K562 (cell line): Measurements from ENCODE around the gene ERN1. TPM values are rescaled to one million over a fixed set of nuclear protein-coding genes. Genes with fewer than 3 reads are reported as not detected.

Source experiments
- ADNP ChIP-seq: fragments of 200-800 bp; sonication (Bioruptor generic); IDR thresholded peaks from 2 replicates; pipeline ENCODE4 v1.6.1; 2016; ENCODE audit warnings: missing genetic modification characterization, missing compliant biosample characterization
- ARNT ChIP-seq, 2 experiments: fragments of 450-650 bp; IDR thresholded peaks; 2 replicates each; pipeline ENCODE4 v1.6.1; 2016; ENCODE audit warnings: mild to moderate bottlenecking in 1 of 2
- CTBP1 ChIP-seq: fragments of 450-650 bp; IDR thresholded peaks from 2 replicates; pipeline ENCODE4 v1.6.1; 2016; ENCODE audit warnings: borderline replicate concordance
- ETV6 ChIP-seq, 3 experiments: fragments of 150-350 bp in 1 of 3; sonication (generic) in 1 of 3; formaldehyde crosslinking in 1 of 3; IDR thresholded peaks; 2 replicates each; pipeline versions ENCODE4 v1.6.1 to v1.8.0; 2014 to 2022; ENCODE audit warnings: borderline replicate concordance in 2 of 3, low read depth in 2 of 3, antibody characterized with exemption in 1 of 3, low read length in 1 of 3, mild to moderate bottlenecking in 1 of 3, missing genetic modification reagents in 1 of 3
- HNRNPK ChIP-seq: fragments of 200-400 bp; formaldehyde crosslinking; IDR thresholded peaks from one replicate; pipeline ENCODE4 v1.6.1; 2018; ENCODE audit warnings: mild to moderate bottlenecking, low read depth, low read length; ENCODE audit not compliant: poor library complexity, severe bottlenecking
- KAT7 ChIP-seq: sonication (generic); formaldehyde crosslinking; IDR thresholded peaks from 2 replicates; pipeline ENCODE4 v1.8.0; 2022; ENCODE audit warnings: missing genetic modification reagents, mild to moderate bottlenecking, borderline replicate concordance
- MBD2 ChIP-seq: sonication (generic); IDR thresholded peaks from 2 replicates; pipeline ENCODE4 v1.6.1; 2016; ENCODE audit warnings: low read depth, borderline replicate concordance
- MYC ChIP-seq, 2 experiments: fragments of 250-450 bp in 1 of 2; sonication (Bioruptor Pico) in 1 of 2; IDR thresholded peaks; 2 replicates each; pipeline versions ENCODE4 v1.5.1 to v1.6.1; 2012 to 2021; ENCODE audit warnings: low read depth in 2 of 2, borderline replicate concordance in 1 of 2, improper control_type of control experiment in 1 of 2, low read length in 1 of 2, mild to moderate bottlenecking in 1 of 2, moderate library complexity in 1 of 2
- POLR3G ChIP-seq: IDR thresholded peaks from 2 replicates; pipeline ENCODE4 v1.6.1; 2011; ENCODE audit not compliant: insufficient read length, insufficient replicate concordance; ENCODE audit errors: extremely low read depth
- RAD51 ChIP-seq: fragments of 450-650 bp; IDR thresholded peaks from 2 replicates; pipeline ENCODE4 v1.7.1; 2016; ENCODE audit warnings: low read depth, mild to moderate bottlenecking, borderline replicate concordance
- RBM22 ChIP-seq: fragments of 200-400 bp; formaldehyde crosslinking; IDR thresholded peaks from 2 replicates; pipeline ENCODE4 v1.6.1; 2018; ENCODE audit warnings: low read length, low read depth; ENCODE audit not compliant: poor library complexity, severe bottlenecking
- SAFB ChIP-seq: fragments of 200-400 bp; formaldehyde crosslinking; IDR thresholded peaks from 2 replicates; pipeline ENCODE4 v1.6.1; 2017; ENCODE audit warnings: low read depth, low read length, borderline replicate concordance
- SMC3 ChIP-seq: conservative IDR thresholded peaks from 2 replicates; pipeline ENCODE4 v1.6.1; 2011; ENCODE audit warnings: low read depth, low read length, improper control_type of control experiment; ENCODE audit not compliant: insufficient read depth
- TFAP4 ChIP-seq: sonication (generic); formaldehyde crosslinking; IDR thresholded peaks from 2 replicates; pipeline ENCODE4 v1.8.0; 2022; ENCODE audit warnings: missing genetic modification reagents, mild to moderate bottlenecking, moderate library complexity, borderline replicate concordance
- ZKSCAN3 ChIP-seq: fragments of 250-450 bp; sonication (Bioruptor Pico); IDR thresholded peaks from 2 replicates; pipeline ENCODE4 v1.4.0; 2020
- ZNF407 ChIP-seq: fragments of 450-650 bp; IDR thresholded peaks from 2 replicates; pipeline ENCODE4 v1.6.1; 2016; ENCODE audit warnings: low read depth
- polyA plus RNA-seq, 8 experiments: library from polyadenylated mRNA; depleted of rRNA in 4 of 8; stranded (reverse) in 5 of 8; unstranded in 3 of 8; fragments of >200 nt; fragmentation: Nextera tagmentation in 2 of 8; fragmentation: Illumina TruSeq in 1 of 8; extraction: Ambion mirVana in 2 of 8; extraction: Trizol in 1 of 8; gene quantifications; 2 replicates each; pipeline versions ENCODE4 v1.2.1 to v1.2.3, GENCODE V29; 2011 to 2014; ENCODE audit warnings: inconsistent platforms in 1 of 8, missing spikeins in 1 of 8
- total RNA-seq, 7 experiments: library from RNA; depleted of rRNA in 6 of 7; stranded (reverse); fragments of >200 nt in 6 of 7; fragmentation: Illumina TruSeq in 2 of 7; extraction: Trizol in 2 of 7; gene quantifications; 2 replicates each; pipeline versions ENCODE4 v1.2.1 to v1.2.3, GENCODE V29; 2011 to 2021; ENCODE audit warnings: low replicate concordance in 1 of 7

ERN1 gene
- total and polyA plus RNA-seq, 9 of the 15 experiments (the other 6 are each of a cell fraction or from before 2014, with no cell fraction given) = 2.1 to 22.5 (median 7.3) TPM

- TF ChIP-seq ZNF407 (no peak), MBD2 (peak; percentile 96), CTBP1 (peak; percentile 84; the same call in 1 of the 2 replicates), POLR3G (no peak), ZKSCAN3 (CRISPR knock-in tag) (no peak), ARNT (IDR thresholded peaks at IDR 0.05) (peak in 1 of 2 experiments; percentile 94; a peak in 2 of 4 replicates), SMC3 (no peak), ADNP (tag) (no peak), KAT7 (CRISPR knock-in tag) (peak; percentile 92; the same call in 1 of the 2 replicates), RAD51 (peak; percentile 98), SAFB (no peak), HNRNPK (no peak), ETV6 (IDR thresholded peaks at IDR 0.05; ENCODE audit: borderline replicate concordance in 1 of 2, low read depth in 2 of 2, low read length in 1 of 2) (no peak), ETV6 (CRISPR knock-in tag; IDR thresholded peaks at IDR 0.05; ENCODE audit: borderline replicate concordance) (0 out of 2 replicates have a peak, but pooled peaks have one; percentile 16), RBM22 (peak; percentile 92), TFAP4 (CRISPR knock-in tag) (peak; percentile 99), MYC (IDR thresholded peaks at IDR 0.05; ENCODE audit: low read depth, low read length) (peak; percentile 94), MYC (CRISPR knock-in tag; IDR thresholded peaks at IDR 0.05; ENCODE audit: borderline replicate concordance, low read depth) (peak; percentile 96)
These were observed 15.9 kb upstream of the ERN1 start (continued) for GRCh38 chr17:64145751-64146417.
